Measurements from ENCODE around the gene ELOB. TPM values are rescaled to one million over a fixed set of nuclear protein-coding genes. Genes with fewer than 3 reads are reported as not detected.

ELOB gene
- total RNA-seq, 1 donor from 2014 or later: 946 TPM

DNA sequence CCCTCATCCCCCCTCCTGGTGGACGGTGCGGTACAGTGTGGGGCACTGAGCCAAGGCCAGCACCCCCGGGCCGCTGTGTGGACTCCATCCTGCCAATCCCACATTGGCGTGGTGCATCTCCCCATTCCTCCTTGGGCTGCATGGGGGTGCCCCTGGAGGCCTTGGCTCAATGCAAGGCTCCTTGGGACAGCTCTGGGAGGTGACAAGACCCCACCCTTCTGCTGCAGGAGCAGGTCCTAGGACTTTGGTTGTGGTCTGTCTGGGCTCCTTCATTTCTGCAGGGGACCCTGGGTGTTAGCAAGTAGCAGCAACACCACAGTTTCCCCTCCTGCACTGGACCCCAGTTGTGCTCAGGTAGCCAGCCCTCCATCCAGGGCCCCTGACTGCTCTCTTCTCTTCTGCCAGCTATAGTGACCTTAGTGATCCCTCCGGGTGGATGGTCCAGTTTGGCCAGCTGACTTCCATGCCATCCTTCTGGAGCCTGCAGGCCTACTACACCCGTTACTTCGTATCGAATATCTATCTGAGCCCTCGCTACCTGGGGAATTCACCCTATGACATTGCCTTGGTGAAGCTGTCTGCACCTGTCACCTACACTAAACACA, 41.3 kb upstream of the ELOB start:
- DNase-seq (ENCODE audit: low read depth) (no peak), FAIRE-seq (no peak)
- Histone ChIP-seq H3K27me3 (ENCODE audit: control insufficient read depth, insufficient read depth, low read length) (peaks cover 9% of the 10 kb centered on the region), H3K4me3 (ENCODE audit: low read depth, low read length) (no peak overlapping the region), H3K36me3 (ENCODE audit: control insufficient read depth, insufficient read depth, low read length) (no peaks in the 10 kb centered on the region)
- TF ChIP-seq, protein P1, sequence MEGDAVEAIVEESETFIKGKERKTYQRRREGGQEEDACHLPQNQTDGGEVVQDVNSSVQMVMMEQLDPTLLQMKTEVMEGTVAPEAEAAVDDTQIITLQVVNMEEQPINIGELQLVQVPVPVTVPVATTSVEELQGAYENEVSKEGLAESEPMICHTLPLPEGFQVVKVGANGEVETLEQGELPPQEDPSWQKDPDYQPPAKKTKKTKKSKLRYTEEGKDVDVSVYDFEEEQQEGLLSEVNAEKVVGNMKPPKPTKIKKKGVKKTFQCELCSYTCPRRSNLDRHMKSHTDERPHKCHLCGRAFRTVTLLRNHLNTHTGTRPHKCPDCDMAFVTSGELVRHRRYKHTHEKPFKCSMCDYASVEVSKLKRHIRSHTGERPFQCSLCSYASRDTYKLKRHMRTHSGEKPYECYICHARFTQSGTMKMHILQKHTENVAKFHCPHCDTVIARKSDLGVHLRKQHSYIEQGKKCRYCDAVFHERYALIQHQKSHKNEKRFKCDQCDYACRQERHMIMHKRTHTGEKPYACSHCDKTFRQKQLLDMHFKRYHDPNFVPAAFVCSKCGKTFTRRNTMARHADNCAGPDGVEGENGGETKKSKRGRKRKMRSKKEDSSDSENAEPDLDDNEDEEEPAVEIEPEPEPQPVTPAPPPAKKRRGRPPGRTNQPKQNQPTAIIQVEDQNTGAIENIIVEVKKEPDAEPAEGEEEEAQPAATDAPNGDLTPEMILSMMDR (IDR thresholded peaks at IDR 0.05; ENCODE audit: insufficient read depth, low read length, severe bottlenecking): no peak

DNA sequence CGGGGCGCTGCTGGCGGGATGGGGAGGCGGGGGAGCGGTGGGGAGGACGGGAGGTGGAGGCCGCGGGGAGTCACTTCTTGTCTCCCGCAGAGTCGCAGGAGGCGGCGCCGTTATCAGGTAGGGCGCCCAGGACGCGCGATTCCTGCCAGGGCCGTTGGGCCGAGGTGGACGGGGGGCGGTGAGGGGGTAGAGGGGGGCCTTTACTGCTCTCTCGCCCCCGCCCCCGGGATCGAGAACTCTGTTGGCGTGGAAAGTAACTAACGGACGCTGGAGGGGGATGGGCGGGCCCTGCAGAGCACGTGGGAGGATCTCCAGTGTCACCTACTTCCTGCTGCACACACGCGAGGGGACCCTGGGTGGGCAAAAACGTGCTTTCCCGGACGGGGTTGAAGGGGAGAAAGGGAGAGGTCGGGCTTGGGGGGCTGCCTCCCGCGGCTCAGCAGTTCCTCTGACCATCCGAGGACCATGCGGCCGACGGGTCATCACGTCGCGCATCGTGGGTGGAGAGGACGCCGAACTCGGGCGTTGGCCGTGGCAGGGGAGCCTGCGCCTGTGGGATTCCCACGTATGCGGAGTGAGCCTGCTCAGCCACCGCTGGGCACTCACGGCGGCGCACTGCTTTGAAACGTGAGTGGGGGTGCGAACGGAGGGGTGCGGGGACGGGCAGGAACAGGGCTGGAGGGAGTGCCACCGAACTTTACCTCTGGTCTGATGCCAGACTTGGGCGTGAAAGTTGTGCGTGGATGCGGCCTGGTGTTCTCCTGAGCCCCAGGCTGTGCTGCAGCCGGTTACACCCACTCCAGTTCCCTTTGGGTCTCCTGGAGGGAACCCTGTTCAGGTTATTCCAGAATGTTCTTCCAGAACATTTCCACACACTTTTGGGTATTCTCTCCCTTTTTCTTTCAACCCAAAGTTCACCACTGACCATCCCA, 40.5 kb upstream of the ELOB start:
- peaks cover 9% of the 10 kb centered on the region for H3K27me3 ChIP-seq (ENCODE audit: control insufficient read depth, insufficient read depth, low read length)
- TF ChIP-seq, protein P1 (IDR thresholded peaks at IDR 0.05; ENCODE audit: insufficient read depth, low read length, severe bottlenecking): no peak
- no peaks in the 10 kb centered on the region for H3K36me3 ChIP-seq (ENCODE audit: control insufficient read depth, insufficient read depth, low read length)
- no peak for DNase-seq (ENCODE audit: low read depth)
- H3K4me3 ChIP-seq (ENCODE audit: low read depth, low read length): no peak overlapping the region
- no peak for FAIRE-seq

DNA sequence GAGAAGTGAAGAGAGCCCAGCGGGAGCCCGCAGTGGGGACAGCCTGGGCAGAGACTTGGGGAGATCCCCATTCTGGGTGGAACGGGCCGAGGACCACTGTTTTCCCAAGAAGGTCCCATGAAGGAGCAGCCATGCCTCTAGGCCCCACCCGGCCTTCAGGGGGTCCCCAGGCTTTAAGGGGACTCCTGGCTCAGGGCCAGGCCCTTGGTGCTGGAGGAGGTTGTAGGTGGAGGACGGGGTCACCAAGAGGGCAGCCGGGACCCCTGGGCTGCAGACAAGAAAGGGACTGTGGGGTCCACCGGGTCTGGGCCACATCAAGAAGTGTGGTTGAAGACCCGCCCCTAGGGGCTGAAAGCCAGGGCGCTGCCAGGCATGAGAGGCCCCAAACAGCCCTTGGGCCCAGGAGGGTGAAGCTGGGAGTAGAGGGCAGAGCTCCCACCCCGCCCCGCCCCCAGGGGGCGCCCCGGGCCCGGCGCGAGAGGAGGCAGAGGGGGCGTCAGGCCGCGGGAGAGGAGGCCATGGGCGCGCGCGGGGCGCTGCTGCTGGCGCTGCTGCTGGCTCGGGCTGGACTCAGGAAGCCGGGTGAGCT, 39.8 kb upstream of the ELOB start, which contains the start of gene PRSS21:
TSS of gene PRSS21 (plus strand) at position 487 of the 589 bp plus-strand sequence. CDS start at position 519, 32 bp downstream.
- no peak within 1 kb of the TSS for H3K4me3 ChIP-seq (ENCODE audit: low read depth, low read length)
- peaks cover 9% of the 10 kb centered on the region for H3K27me3 ChIP-seq (ENCODE audit: control insufficient read depth, insufficient read depth, low read length)
- FAIRE-seq: no peak
- TF ChIP-seq, protein P1 (IDR thresholded peaks at IDR 0.05; ENCODE audit: insufficient read depth, low read length, severe bottlenecking): peak; percentile 7
- DNase-seq (ENCODE audit: low read depth): no peak
- no peaks in the 10 kb centered on the region for H3K36me3 ChIP-seq (ENCODE audit: control insufficient read depth, insufficient read depth, low read length)

DNA sequence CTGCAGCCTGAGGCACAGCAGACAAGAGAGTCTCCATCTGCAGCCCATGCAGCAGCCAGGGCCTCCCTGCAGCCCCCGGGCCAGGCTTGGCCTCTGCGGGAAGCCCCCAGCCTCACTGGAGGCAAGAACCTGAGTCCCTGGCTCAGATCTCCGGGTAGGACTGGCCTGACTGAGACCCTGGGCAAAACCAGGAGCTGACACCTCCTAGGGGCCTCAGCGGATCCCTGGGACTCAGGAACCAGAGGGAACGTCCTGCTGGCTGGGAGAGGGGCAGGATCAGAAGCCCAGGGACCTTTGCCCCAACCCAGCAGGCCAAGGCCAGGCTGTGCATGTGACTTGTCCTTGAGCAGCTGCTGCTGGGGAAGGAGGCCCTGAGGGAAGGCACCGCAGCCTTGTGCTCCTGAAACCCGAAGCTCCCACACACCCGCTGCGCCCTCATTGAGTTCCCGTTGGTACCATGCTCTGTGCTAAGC, 38.3 kb upstream of the ELOB start:
- H3K27me3 ChIP-seq (ENCODE audit: control insufficient read depth, insufficient read depth, low read length): peaks cover 11% of the 10 kb centered on the region

DNA sequence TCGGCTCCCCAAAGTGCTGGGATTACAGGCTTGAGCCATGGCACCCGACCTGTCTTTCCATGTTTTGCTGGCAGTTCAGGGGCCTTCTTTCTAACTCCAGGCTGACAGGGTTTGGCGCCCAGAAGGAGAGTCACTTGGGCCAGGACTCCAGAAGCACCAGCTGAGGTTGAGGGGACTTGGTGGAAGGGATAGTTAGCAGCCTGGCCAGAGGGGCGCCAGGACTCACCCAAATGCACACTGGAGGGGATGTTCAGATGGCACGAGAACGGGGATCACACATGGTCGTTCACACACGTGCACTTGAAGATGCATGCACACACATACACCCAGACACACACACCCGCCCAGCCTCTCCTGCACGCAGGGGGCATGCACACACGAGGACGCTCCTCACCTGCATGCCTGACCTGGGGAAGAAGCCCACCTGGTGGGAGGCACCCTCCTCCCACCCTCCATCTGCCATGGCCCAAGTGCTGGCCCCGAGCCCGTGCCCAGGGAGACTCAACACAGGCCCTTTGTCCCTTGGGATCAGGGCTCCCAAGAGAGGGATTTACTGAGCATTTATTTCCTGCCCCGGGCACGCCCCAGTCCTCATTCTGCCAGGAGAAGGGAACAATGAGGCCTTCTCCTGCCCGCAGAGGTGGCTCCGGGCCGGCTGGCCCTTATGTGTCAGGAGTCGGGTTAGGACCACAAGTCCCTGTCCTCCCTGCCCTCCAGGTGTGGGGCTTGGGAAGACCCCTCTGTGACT, 37.6 kb upstream of the ELOB start:
- TF ChIP-seq, protein P1 (IDR thresholded peaks at IDR 0.05; ENCODE audit: insufficient read depth, low read length, severe bottlenecking): no peak
- Histone ChIP-seq H3K4me3 (ENCODE audit: low read depth, low read length) (no peak overlapping the region), H3K36me3 (ENCODE audit: control insufficient read depth, insufficient read depth, low read length) (no peaks in the 10 kb centered on the region), H3K27me3 (ENCODE audit: control insufficient read depth, insufficient read depth, low read length) (peaks cover 8% of the 10 kb centered on the region)
- DNase-seq (ENCODE audit: low read depth): no peak
- no peak for FAIRE-seq

More for the DNA sequence above, 38.3 kb upstream of the ELOB start:
- H3K36me3 ChIP-seq (ENCODE audit: control insufficient read depth, insufficient read depth, low read length): no peaks in the 10 kb centered on the region
- DNase-seq (ENCODE audit: low read depth) (no peak), FAIRE-seq (no peak)
- no peak overlapping the region for H3K4me3 ChIP-seq (ENCODE audit: low read depth, low read length)
- TF ChIP-seq, protein P1 (IDR thresholded peaks at IDR 0.05; ENCODE audit: insufficient read depth, low read length, severe bottlenecking): no peak
